HepG2 (cell line): Measurements from ENCODE around the gene BUB1B. TPM values are rescaled to one million over a fixed set of nuclear protein-coding genes. Genes with fewer than 3 reads are reported as not detected.

Experiments
- ATAC-seq: fragments of 200-7000 bp; cut with Tn5 transposase; 3 replicates; pipeline ENCODE4 v1.9.1; 2020; ENCODE audit warnings: mild to moderate bottlenecking, moderate library complexity
- BruUV-seq: library from RNA; stranded (reverse); fragments of 400-500 nt; replicated peaks from 2 replicates; lab custom pipeline; 2021; lab: Mats Ljungman, UMichigan
- CTCF ChIA-PET: fragments of 300-600 bp; formaldehyde crosslinking; extraction: SDS; loops from one replicate; lab custom pipeline; 2021; ENCODE audit warnings: low total read pairs, inconsistent platforms, low intra/inter-chr PET ratio; lab: Yijun Ruan, JAX
- POLR2A ChIA-PET: fragments of 350-600 bp; sonication (Branson Sonifier 250); formaldehyde crosslinking; loops from one replicate; lab custom pipeline; 2020; ENCODE audit warnings: antibody characterized with exemption, inconsistent platforms; lab: Yijun Ruan, JAX
- DNase-seq: peaks from one replicate; pipeline ENCODE4 v3.0.0-alpha.2; 2015; ENCODE audit warnings: low spot score
- FAIRE-seq: peaks from 3 replicates; lab custom pipeline; 2011; peaks lifted over from hg19 to GRCh38; lab: Jason Lieb, UNC
- H2AFZ ChIP-seq: one replicate; pipeline ENCODE4 v1.6.1; 2011; ENCODE audit warnings: low read length, inconsistent platforms
- H3K27ac ChIP-seq: fragments of 300-600 bp; 3 replicates; pipeline ENCODE4 v1.8.0; 2011; ENCODE audit warnings: mixed run types, mild to moderate bottlenecking, mixed read lengths, low read length, inconsistent platforms; ENCODE audit not compliant: insufficient read depth; ENCODE audit errors: extremely low read length
- H3K27me3 ChIP-seq, 2 experiments: fragments of 200-600 bp in 1 of 2; 2 replicates in 1 of 2; 3 replicates in 1 of 2; pipeline versions ENCODE4 v1.6.0 to v1.8.0; 2011; ENCODE audit warnings: low read length in 2 of 2, mild to moderate bottlenecking in 2 of 2, moderate library complexity in 2 of 2, inconsistent platforms in 1 of 2; ENCODE audit not compliant: insufficient read depth in 2 of 2, control insufficient read depth in 1 of 2
- H3K36me3 ChIP-seq, 2 experiments: fragments of 200-600 bp in 1 of 2; replicated peaks in 1 of 2; 2 replicates in 1 of 2; 3 replicates in 1 of 2; pipeline versions ENCODE4 v1.5.1 to v1.8.0; 2011; ENCODE audit warnings: low read length in 2 of 2, inconsistent platforms in 1 of 2; ENCODE audit not compliant: insufficient read depth in 2 of 2, control insufficient read depth in 1 of 2
- H3K4me1 ChIP-seq: 2 replicates; pipeline ENCODE4 v1.5.1; 2012; ENCODE audit warnings: low read length, inconsistent platforms; ENCODE audit not compliant: insufficient read depth
- H3K4me2 ChIP-seq: 2 replicates; pipeline ENCODE4 v1.6.0; 2011; ENCODE audit warnings: low read depth, low read length, inconsistent platforms
- H3K4me3 ChIP-seq, 3 experiments: fragments of 200-600 bp in 1 of 3; sonication (generic), shearing (Covaris generic) in 1 of 3; replicated peaks in 1 of 3; 2 replicates each; pipeline ENCODE4 v1.5.1; 2011 to 2016; ENCODE audit warnings: low read length in 3 of 3, inconsistent platforms in 2 of 3, low read depth in 2 of 3, mild to moderate bottlenecking in 2 of 3, control low read depth in 1 of 3, mixed read lengths in 1 of 3; ENCODE audit not compliant: insufficient read depth in 1 of 3
- H3K79me2 ChIP-seq: one replicate; pipeline ENCODE4 v1.6.1; 2011; ENCODE audit warnings: low read length, inconsistent platforms; ENCODE audit not compliant: insufficient read depth
- H3K9ac ChIP-seq: 2 replicates; pipeline ENCODE4 v1.6.0; 2011; ENCODE audit warnings: mild to moderate bottlenecking, low read depth, low read length, inconsistent platforms; ENCODE audit not compliant: insufficient read depth
- H3K9me3 ChIP-seq: 2 replicates; pipeline ENCODE4 v1.5.1; 2012; ENCODE audit warnings: mild to moderate bottlenecking, low read length
- H4K20me1 ChIP-seq: 2 replicates; pipeline ENCODE4 v1.6.0; 2011; ENCODE audit warnings: inconsistent platforms, mild to moderate bottlenecking, low read length, moderate library complexity; ENCODE audit not compliant: insufficient read depth
- CREB1 ChIP-seq, 2 experiments: fragments of 450-650 bp in 1 of 2; IDR thresholded peaks; 2 replicates each; pipeline ENCODE4 v1.6.1; 2016 to 2017; ENCODE audit warnings: control low read depth in 1 of 2, mild to moderate bottlenecking in 1 of 2, missing compliant biosample characterization in 1 of 2, missing genetic modification characterization in 1 of 2
- HBP1 ChIP-seq: IDR thresholded peaks from 2 replicates; pipeline ENCODE4 v1.6.1; 2016; ENCODE audit warnings: low read depth, control low read depth
- HDAC6 ChIP-seq: fragments of 200-600 bp; sonication (generic); IDR thresholded peaks from 2 replicates; pipeline ENCODE4 v1.7.0; 2017; ENCODE audit warnings: mild to moderate bottlenecking, antibody characterized with exemption, low read length, low read depth
- HMGA1 ChIP-seq: sonication (generic); formaldehyde crosslinking; conservative IDR thresholded peaks from 2 replicates; pipeline ENCODE4 v1.4.0; 2020; ENCODE audit warnings: missing genetic modification reagents
- KAT2B ChIP-seq: fragments of 150-350 bp; IDR thresholded peaks from 2 replicates; pipeline ENCODE4 v1.6.1; 2014; ENCODE audit warnings: low read depth, low read length, borderline replicate concordance
- KDM3A ChIP-seq: IDR thresholded peaks from 2 replicates; pipeline ENCODE4 v1.6.1; 2018; ENCODE audit warnings: low read depth, missing compliant biosample characterization
- SALL1 ChIP-seq: sonication (generic); formaldehyde crosslinking; IDR thresholded peaks from 2 replicates; pipeline ENCODE4 v1.8.0; 2022; ENCODE audit warnings: mild to moderate bottlenecking, missing genetic modification reagents
- SMAD3 ChIP-seq: sonication (generic); formaldehyde crosslinking; IDR thresholded peaks from 2 replicates; pipeline ENCODE4 v1.4.0; 2020; ENCODE audit warnings: missing genetic modification reagents
- SRY ChIP-seq: sonication (generic); formaldehyde crosslinking; IDR thresholded peaks from 2 replicates; pipeline ENCODE4 v1.8.0; 2022; ENCODE audit warnings: mild to moderate bottlenecking, missing genetic modification reagents
- TAF1 ChIP-seq: sonication (generic); formaldehyde crosslinking; IDR thresholded peaks from 2 replicates; pipeline ENCODE4 v1.4.0; 2020; ENCODE audit warnings: missing genetic modification reagents
- TBP ChIP-seq: sonication (generic); formaldehyde crosslinking; IDR thresholded peaks from 2 replicates; pipeline ENCODE4 v1.5.0; 2020; ENCODE audit warnings: missing genetic modification reagents
- TRIM22 ChIP-seq: fragments of 450-650 bp; IDR thresholded peaks from 2 replicates; pipeline ENCODE4 v1.6.1; 2017
- ZBTB8A ChIP-seq: sonication (generic); formaldehyde crosslinking; IDR thresholded peaks from 2 replicates; pipeline ENCODE4 v1.4.0; 2020; ENCODE audit warnings: mild to moderate bottlenecking, low read depth, missing genetic modification reagents, borderline replicate concordance
- ZNF251 ChIP-seq: sonication (generic); formaldehyde crosslinking; IDR thresholded peaks from 2 replicates; pipeline ENCODE4 v1.9.0; 2021; ENCODE audit warnings: mild to moderate bottlenecking, missing genetic modification reagents
- ZNF253 ChIP-seq: sonication (generic); formaldehyde crosslinking; IDR thresholded peaks from 2 replicates; pipeline ENCODE4 v1.8.0; 2022; ENCODE audit warnings: mild to moderate bottlenecking, missing genetic modification reagents, borderline replicate concordance
- ZNF598 ChIP-seq: sonication (generic); formaldehyde crosslinking; IDR thresholded peaks from 2 replicates; pipeline ENCODE4 v1.5.1; 2020; ENCODE audit warnings: mild to moderate bottlenecking, missing genetic modification reagents, borderline replicate concordance
- ZNF672 ChIP-seq: sonication (generic); formaldehyde crosslinking; IDR thresholded peaks from 2 replicates; pipeline ENCODE4 v1.8.1; 2022; ENCODE audit warnings: missing genetic modification reagents
- WGBS: methylation state at CpG from one replicate; pipeline ENCODE4 v1.1.6; 2017; ENCODE audit warnings: low lambda C conversion rate; 5-methylcytosine and 5-hydroxymethylcytosine counted together
- in situ Hi-C: cut with HindIII; loops from 2 replicates; pipeline ENCODE4 v1.10.0; 2017; ENCODE audit warnings: low pct_unique_long_range_greater_than_20kb; ENCODE audit not compliant: extremely low pct_ligation_motif_present
- intact Hi-C: fragments of 100-400 bp; cut with micrococcal nuclease; formaldehyde crosslinking; loops from one replicate; pipeline ENCODE4 v1.10.0; 2022; ENCODE audit not compliant: unreplicated experiment
- polyA plus RNA-seq, 8 experiments: library from polyadenylated mRNA; depleted of rRNA in 3 of 8; stranded (reverse) in 7 of 8; unstranded in 1 of 8; fragments of >200 nt; fragmentation: Illumina TruSeq in 4 of 8; extraction: Trizol in 4 of 8; gene quantifications; 2 replicates each; pipeline versions ENCODE4 v1.2.1 to v1.2.3, GENCODE V29; 2011 to 2016; ENCODE audit warnings: low read depth in 4 of 8, missing spikeins in 1 of 8, mixed read lengths in 1 of 8; ENCODE audit not compliant: insufficient read depth in 1 of 8
- total RNA-seq, 5 experiments: library from RNA; depleted of rRNA; stranded (reverse); fragments of >200 nt; fragmentation: Illumina TruSeq; extraction: Trizol; gene quantifications; 2 replicates each; pipeline ENCODE4 v1.2.3, GENCODE V29; 2016; ENCODE audit warnings: low read depth in 1 of 5

BUB1B gene
- total and polyA plus RNA-seq, 2 of the 13 experiments (the other 11 are each of a cell fraction or from before 2014, with no cell fraction given) = 26.2 to 63.5 TPM

GRCh38 chr15:40269604-40270003 is 108.7 kb downstream of the BUB1B start:
- no peak for FAIRE-seq
- DNase-seq = no peak
- no peaks in the 10 kb centered on the region for H3K9me3 ChIP-seq
- no peak overlapping the region for H2AFZ ChIP-seq
- ChIA-PET POLR2A (no interaction called here), CTCF (no interaction called here)
- no TSS peak for BruUV-seq
- intact Hi-C loops (loop anchor here (10.0 kb wide), 1 partner anchor 165 kb away; the partner anchor contains the start of gene BMF), in situ Hi-C loops (loop anchor here (5.0 kb wide), 2 partner anchors 52 to 222 kb away; no protein-coding TSS in a partner anchor)
- ATAC-seq = no peak
- peaks cover 8 to 53% of the 10 kb centered on the region in 2 experiments; a peak in 4 of 5 replicates for H3K27me3 ChIP-seq
- H3K36me3 ChIP-seq = no peaks in the 10 kb centered on the region
- no peaks in the 10 kb centered on the region for H3K79me2 ChIP-seq
- TF ChIP-seq KDM3A (no peak), TAF1 (CRISPR knock-in tag) (no peak), SRY (no peak)
- no peak overlapping the region for H3K4me2 ChIP-seq
- WGBS = 33% methylated on average over 1 of the region's 4 CpGs
- no peaks in the 10 kb centered on the region for H4K20me1 ChIP-seq
- H3K27ac ChIP-seq = no peak overlapping the region
- H3K4me1 ChIP-seq = peaks cover 27% of the 10 kb centered on the region
- no peak overlapping the region for H3K9ac ChIP-seq
- no peak overlapping the region for H3K4me3 ChIP-seq

GRCh38 chr15:40270246-40270995 is 109.6 kb downstream of the BUB1B start:
- H3K4me2 ChIP-seq = no peak overlapping the region
- FAIRE-seq = no peak
- intact Hi-C loops (loop anchor here (10.0 kb wide), 1 partner anchor 166 kb away; the partner anchor contains the start of gene BMF), in situ Hi-C loops (loop anchor here (5.0 kb wide), 2 partner anchors 53 to 223 kb away; no protein-coding TSS in a partner anchor)
- no peak overlapping the region for H3K9ac ChIP-seq
- H2AFZ ChIP-seq = no peak overlapping the region
- no TSS peak for BruUV-seq
- H3K79me2 ChIP-seq = no peaks in the 10 kb centered on the region
- no peaks in the 10 kb centered on the region for H3K9me3 ChIP-seq
- ChIA-PET CTCF (no interaction called here), POLR2A (no interaction called here)
- H4K20me1 ChIP-seq = no peaks in the 10 kb centered on the region
- H3K27me3 ChIP-seq = peaks cover 6 to 46% of the 10 kb centered on the region in 2 experiments; a peak in 4 of 5 replicates
- peaks cover 27% of the 10 kb centered on the region for H3K4me1 ChIP-seq
- H3K4me3 ChIP-seq = no peak overlapping the region
- no peaks in the 10 kb centered on the region for H3K36me3 ChIP-seq
- ATAC-seq = no peak
- DNase-seq = no peak
- no peak overlapping the region for H3K27ac ChIP-seq
- 30% methylated on average over 7 of the region's 11 CpGs for whole genome bisulfite sequencing
- TF ChIP-seq CREB1 (IDR thresholded peaks at IDR 0.05) = no peak
- no peak for TF ChIP-seq CREB1 (CRISPR knock-in tag; IDR thresholded peaks at IDR 0.05)
- TF ChIP-seq HBP1 (CRISPR knock-in tag) = no peak
- no peak for TF ChIP-seq TRIM22
- no peak for TF ChIP-seq TBP (CRISPR knock-in tag)
- TF ChIP-seq SMAD3 = no peak
- no peak for TF ChIP-seq ZNF253
- TF ChIP-seq HDAC6 = no peak
- TF ChIP-seq SALL1 (CRISPR knock-in tag) = no peak
- no peak for TF ChIP-seq ZNF672
- TF ChIP-seq KAT2B = no peak
- TF ChIP-seq HMGA1 = no peak
- no peak for TF ChIP-seq ZBTB8A (CRISPR knock-in tag)
- no peak for TF ChIP-seq ZNF251 (CRISPR knock-in tag)
- TF ChIP-seq ZNF598 (CRISPR knock-in tag) = no peak
